Activated CD4-positive, alpha-beta T cell treated with anti-CD3 and anti-CD28 coated beads for 48 hours (primary cell): ENCODE measurements around the gene OR4D10.
"Not testable (repeated sequence)": the region's sequence is repeated elsewhere in the genome, so short reads cannot be mapped to it uniquely, and the experiment has no call there.

Source experiments
- DNase-seq: peaks from one replicate; pipeline ENCODE4 v3.0.0-alpha.2; 2020

The OR4D10 gene

GRCh38 chr11:59473015-59473414, at the start of gene OR4D10:
OR4D10 (plus strand) TSS chr11:59473315; CDS start chr11:59477430, 4,115 bp downstream.
- no peak for DNase-seq

- no peak for DNase-seq
Observed at GRCh38 chr11:59423835-59424234, 49.3 kb upstream of the OR4D10 start.

GRCh38 chr11:59425131-59425530, 48.0 kb upstream of the OR4D10 start:
- DNase-seq, result no peak

- DNase-seq, result no peak
Observed at GRCh38 chr11:59426361-59427067, 46.6 kb upstream of the OR4D10 start, which contains the start of gene OR5A2. OR5A2 (minus strand) TSS chr11:59426413; CDS start chr11:59422953, 3,460 bp downstream.

GRCh38 chr11:59427068-59427382, 46.1 kb upstream of the OR4D10 start:
- no peak for DNase-seq

- peak; percentile 45 for DNase-seq
Observed at GRCh38 chr11:59429924-59430516, 43.1 kb upstream of the OR4D10 start.

GRCh38 chr11:59436169-59436568, 36.9 kb upstream of the OR4D10 start, which contains the start of gene OR5A1:
OR5A1 (plus strand) TSS chr11:59436469; CDS start chr11:59443169, 6,700 bp downstream.
- DNase-seq, result no peak

- DNase-seq, result no peak
Observed at GRCh38 chr11:59437770-59438169, 35.3 kb upstream of the OR4D10 start.

GRCh38 chr11:59445624-59446023, 27.5 kb upstream of the OR4D10 start:
- not testable (repeated sequence) for DNase-seq

GRCh38 chr11:59448484-59448883, 24.6 kb upstream of the OR4D10 start:
- no peak for DNase-seq

- DNase-seq, result no peak
Observed at GRCh38 chr11:59456661-59457060, 16.5 kb upstream of the OR4D10 start, which contains the start of gene OR4D6. OR4D6 (plus strand) TSS chr11:59456961; CDS start chr11:59456961, 0 bp downstream.

- DNase-seq, result no peak
Observed at GRCh38 chr11:59459916-59460315, 13.2 kb upstream of the OR4D10 start.

GRCh38 chr11:59463190-59463641, 9.9 kb upstream of the OR4D10 start:
- DNase-seq, result no peak

- no peak for DNase-seq
Observed at GRCh38 chr11:59475176-59475575, 2.1 kb downstream of the OR4D10 start.

GRCh38 chr11:59479906-59480305, 6.8 kb downstream of the OR4D10 start:
- DNase-seq, result no peak

- no peak for DNase-seq
Observed at GRCh38 chr11:59480359-59480758, 7.2 kb downstream of the OR4D10 start.

- DNase-seq, result no peak
Observed at GRCh38 chr11:59501931-59502330, 28.8 kb downstream of the OR4D10 start.

- DNase-seq, result no peak
Observed at GRCh38 chr11:59503276-59503675, 30.2 kb downstream of the OR4D10 start, which contains the start of gene OR4D11. OR4D11 (plus strand) TSS chr11:59503576; CDS start chr11:59503576, 0 bp downstream.

- DNase-seq, result no peak
Observed at GRCh38 chr11:59510941-59511589, 38.0 kb downstream of the OR4D10 start, which contains the start of gene OR4D9. OR4D9 (plus strand) TSS chr11:59511539; CDS start chr11:59514913, 3,374 bp downstream.

GRCh38 chr11:59511675-59512074, 38.6 kb downstream of the OR4D10 start:
- DNase-seq, result no peak

GRCh38 chr11:59520139-59520538, 47.0 kb downstream of the OR4D10 start:
- not testable (repeated sequence) for DNase-seq

- DNase-seq, result no peak
Observed at GRCh38 chr11:59520741-59521140, 47.6 kb downstream of the OR4D10 start.

GRCh38 chr11:59523541-59523940, 50.4 kb downstream of the OR4D10 start:
- no peak for DNase-seq

GRCh38 chr11:59528711-59529110, 55.6 kb downstream of the OR4D10 start:
- no peak for DNase-seq
